ENCODE measurements around the gene CITED4. TPM values are rescaled to one million over a fixed set of nuclear protein-coding genes. Genes with fewer than 3 reads are reported as not detected.

The CITED4 gene
- total and polyA plus RNA-seq, 9 of the 15 experiments (the other 6 are each of a cell fraction or from before 2014, with no cell fraction given) = 0.11 to 1.2 (median 0.17) TPM; not detected in 2

DNA sequence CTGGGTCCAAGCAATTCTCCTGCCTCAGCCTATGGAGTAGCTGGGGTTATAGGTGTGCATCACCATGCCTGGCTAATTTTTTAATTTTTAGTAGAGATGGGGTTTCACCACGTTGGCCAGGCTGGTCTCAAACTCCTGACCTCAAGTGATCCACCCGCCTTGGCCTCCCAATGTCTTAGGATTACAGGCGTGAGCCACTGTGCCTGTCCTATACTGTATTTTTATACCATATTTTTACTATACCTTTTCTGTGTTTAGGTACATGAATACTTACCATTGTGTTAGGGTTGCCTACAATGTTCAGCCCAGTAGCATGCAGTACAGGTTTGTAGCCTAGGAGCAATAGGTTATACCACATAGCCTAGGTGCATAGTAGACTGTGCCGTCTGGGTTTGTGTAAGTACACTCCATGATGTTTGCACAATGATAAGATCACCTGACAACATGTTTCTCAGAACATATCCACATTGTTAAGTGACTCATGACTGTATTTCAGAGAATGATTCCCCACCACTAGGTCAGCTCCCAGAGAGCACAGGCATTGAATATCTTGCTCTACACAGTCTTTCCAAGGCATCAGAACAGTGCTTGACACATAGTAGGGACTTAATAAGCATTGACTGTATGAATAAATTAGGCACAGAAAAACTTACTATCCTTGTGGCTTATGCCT is 6.0 kb upstream of the CITED4 start:
- Histone ChIP-seq H3K27ac (ENCODE audit: extremely low read depth, low read depth, low read length) (peak overlapping the region; percentile 39), H3K27me3 (ENCODE audit: control insufficient read depth in 2 of 2, insufficient read depth in 2 of 2, low read length in 2 of 2) (no peaks in the 10 kb centered on the region; a peak in 1 of 5 replicates), H3K4me1 (replicated peaks in 1 of 2; ENCODE audit: control insufficient read depth in 2 of 2, insufficient read depth in 2 of 2, low read length in 2 of 2) (peaks cover 40 to 53% of the 10 kb centered on the region in 2 experiments), H3K9me3 (replicated peaks; ENCODE audit: control insufficient read depth, insufficient read depth, low read depth, low read length) (peaks cover 4% of the 10 kb centered on the region; the same call in 1 of the 2 replicates), H3K79me2 (ENCODE audit: control insufficient read depth, insufficient read depth, low read length) (no peaks in the 10 kb centered on the region), H3K9ac (ENCODE audit: insufficient read depth in 1 of 2, low read depth in 2 of 2, low read length in 2 of 2) (0 out of 4 replicates have a peak overlapping the region, but pooled peaks have one; percentile 0 to 71), H3K9me1 (ENCODE audit: control insufficient read depth, insufficient read depth, low read length) (no peaks in the 10 kb centered on the region), H3K4me3 (no peak overlapping the region), H4K20me1 (replicated peaks; ENCODE audit: control insufficient read depth, insufficient read depth, low read length) (no peaks in the 10 kb centered on the region), H2AFZ (ENCODE audit: low read depth, low read length) (peak overlapping the region; percentile 67), H3K4me2 (ENCODE audit: insufficient read depth, low read length) (peak overlapping the region; percentile 53), H3K36me3 (ENCODE audit: control insufficient read depth, insufficient read depth, low read length) (no peaks in the 10 kb centered on the region)
- intact Hi-C loops (cut with micrococcal nuclease) (no loop called here), in situ Hi-C loops (cut with MboI) (no loop called here)
- ATAC-seq = peak; percentile 79
- DNase-seq (ENCODE audit: extremely low read depth in 1 of 4, low spot score in 3 of 4) = peak in 3 of 4 experiments; percentile 48 to 83 (median 71)
- 32% methylated on average over 4 of the region's 4 CpGs for WGBS (ENCODE audit: insufficient coverage, low coverage, missing lambda C conversion rate)
- FAIRE-seq = peak; percentile 85
- BruUV-seq (replicated peaks) = no TSS peak
- CTCF ChIA-PET (ENCODE audit: low intra/inter-chr PET ratio) = no interaction called here
- POLR2A ChIA-PET = interaction anchor here (0.7 to 1.7 kb wide), 7 partner anchors 8 to 82 kb away, joined by 3 to 7 read pairs (median 4); no protein-coding TSS in a partner anchor
- TF ChIP-seq, protein P1, sequence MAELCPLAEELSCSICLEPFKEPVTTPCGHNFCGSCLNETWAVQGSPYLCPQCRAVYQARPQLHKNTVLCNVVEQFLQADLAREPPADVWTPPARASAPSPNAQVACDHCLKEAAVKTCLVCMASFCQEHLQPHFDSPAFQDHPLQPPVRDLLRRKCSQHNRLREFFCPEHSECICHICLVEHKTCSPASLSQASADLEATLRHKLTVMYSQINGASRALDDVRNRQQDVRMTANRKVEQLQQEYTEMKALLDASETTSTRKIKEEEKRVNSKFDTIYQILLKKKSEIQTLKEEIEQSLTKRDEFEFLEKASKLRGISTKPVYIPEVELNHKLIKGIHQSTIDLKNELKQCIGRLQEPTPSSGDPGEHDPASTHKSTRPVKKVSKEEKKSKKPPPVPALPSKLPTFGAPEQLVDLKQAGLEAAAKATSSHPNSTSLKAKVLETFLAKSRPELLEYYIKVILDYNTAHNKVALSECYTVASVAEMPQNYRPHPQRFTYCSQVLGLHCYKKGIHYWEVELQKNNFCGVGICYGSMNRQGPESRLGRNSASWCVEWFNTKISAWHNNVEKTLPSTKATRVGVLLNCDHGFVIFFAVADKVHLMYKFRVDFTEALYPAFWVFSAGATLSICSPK (IDR thresholded peaks at IDR 0.05; ENCODE audit: borderline replicate concordance) = no peak
- TF ChIP-seq, protein P2, sequence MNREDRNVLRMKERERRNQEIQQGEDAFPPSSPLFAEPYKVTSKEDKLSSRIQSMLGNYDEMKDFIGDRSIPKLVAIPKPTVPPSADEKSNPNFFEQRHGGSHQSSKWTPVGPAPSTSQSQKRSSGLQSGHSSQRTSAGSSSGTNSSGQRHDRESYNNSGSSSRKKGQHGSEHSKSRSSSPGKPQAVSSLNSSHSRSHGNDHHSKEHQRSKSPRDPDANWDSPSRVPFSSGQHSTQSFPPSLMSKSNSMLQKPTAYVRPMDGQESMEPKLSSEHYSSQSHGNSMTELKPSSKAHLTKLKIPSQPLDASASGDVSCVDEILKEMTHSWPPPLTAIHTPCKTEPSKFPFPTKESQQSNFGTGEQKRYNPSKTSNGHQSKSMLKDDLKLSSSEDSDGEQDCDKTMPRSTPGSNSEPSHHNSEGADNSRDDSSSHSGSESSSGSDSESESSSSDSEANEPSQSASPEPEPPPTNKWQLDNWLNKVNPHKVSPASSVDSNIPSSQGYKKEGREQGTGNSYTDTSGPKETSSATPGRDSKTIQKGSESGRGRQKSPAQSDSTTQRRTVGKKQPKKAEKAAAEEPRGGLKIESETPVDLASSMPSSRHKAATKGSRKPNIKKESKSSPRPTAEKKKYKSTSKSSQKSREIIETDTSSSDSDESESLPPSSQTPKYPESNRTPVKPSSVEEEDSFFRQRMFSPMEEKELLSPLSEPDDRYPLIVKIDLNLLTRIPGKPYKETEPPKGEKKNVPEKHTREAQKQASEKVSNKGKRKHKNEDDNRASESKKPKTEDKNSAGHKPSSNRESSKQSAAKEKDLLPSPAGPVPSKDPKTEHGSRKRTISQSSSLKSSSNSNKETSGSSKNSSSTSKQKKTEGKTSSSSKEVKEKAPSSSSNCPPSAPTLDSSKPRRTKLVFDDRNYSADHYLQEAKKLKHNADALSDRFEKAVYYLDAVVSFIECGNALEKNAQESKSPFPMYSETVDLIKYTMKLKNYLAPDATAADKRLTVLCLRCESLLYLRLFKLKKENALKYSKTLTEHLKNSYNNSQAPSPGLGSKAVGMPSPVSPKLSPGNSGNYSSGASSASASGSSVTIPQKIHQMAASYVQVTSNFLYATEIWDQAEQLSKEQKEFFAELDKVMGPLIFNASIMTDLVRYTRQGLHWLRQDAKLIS (CRISPR knock-in tag; IDR thresholded peaks at IDR 0.05) = no peak
- no peak for TF ChIP-seq ZNF551 (CRISPR knock-in tag; IDR thresholded peaks at IDR 0.05)
- no peak for TF ChIP-seq RBBP5 (IDR thresholded peaks at IDR 0.05; ENCODE audit: borderline replicate concordance, insufficient read depth, low read length, poor library complexity, severe bottlenecking)
- TF ChIP-seq, protein P3, sequence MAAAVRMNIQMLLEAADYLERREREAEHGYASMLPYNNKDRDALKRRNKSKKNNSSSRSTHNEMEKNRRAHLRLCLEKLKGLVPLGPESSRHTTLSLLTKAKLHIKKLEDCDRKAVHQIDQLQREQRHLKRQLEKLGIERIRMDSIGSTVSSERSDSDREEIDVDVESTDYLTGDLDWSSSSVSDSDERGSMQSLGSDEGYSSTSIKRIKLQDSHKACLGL (CRISPR knock-in tag; IDR thresholded peaks at IDR 0.05; ENCODE audit: borderline replicate concordance, poor library complexity, severe bottlenecking) = no peak
- no peak for TF ChIP-seq BACH1 (tag; IDR thresholded peaks at IDR 0.05)
- no peak for TF ChIP-seq NFXL1 (CRISPR knock-in tag; IDR thresholded peaks at IDR 0.05)
- TF ChIP-seq ZNF780A (CRISPR knock-in tag; IDR thresholded peaks at IDR 0.05) = no peak
- no peak for TF ChIP-seq XRCC4 (IDR thresholded peaks at IDR 0.05; ENCODE audit: extremely low read depth, insufficient read depth, insufficient read length)
- TF ChIP-seq SMAD2 (IDR thresholded peaks at IDR 0.05; ENCODE audit: low read depth, low read length) = no peak
- TF ChIP-seq ESRRA (IDR thresholded peaks at IDR 0.05; ENCODE audit: borderline replicate concordance, low read depth) = peak; percentile 55; the same call in 1 of the 2 replicates
- TF ChIP-seq E2F3 (CRISPR knock-in tag; IDR thresholded peaks at IDR 0.05) = no peak
- no peak for TF ChIP-seq PRMT5 (CRISPR knock-in tag; IDR thresholded peaks at IDR 0.05)
- peak; percentile 57; the same call in 1 of the 2 replicates for TF ChIP-seq MYC (IDR thresholded peaks at IDR 0.05; ENCODE audit: low read depth, low read length)
- no peak for TF ChIP-seq MYC (CRISPR knock-in tag; IDR thresholded peaks at IDR 0.05; ENCODE audit: borderline replicate concordance, low read depth)
- TF ChIP-seq KLF13 (tag; IDR thresholded peaks at IDR 0.05; ENCODE audit: borderline replicate concordance, low read depth) = no peak

All from K562 (cell line).